Parathyroid adenoma (tissue), 2 donors: Measurements from ENCODE around the gene GABRR3.

Experiments
- H2AFZ ChIP-seq: fragments of 300-600 bp; sonication (generic); one replicate; pipeline ENCODE4 v1.7.0; 2017; ENCODE audit warnings: antibody characterized with exemption, mild to moderate bottlenecking
- H3K27ac ChIP-seq: fragments of 300-600 bp; sonication (generic); one replicate; pipeline ENCODE4 v1.7.0; 2017
- H3K27me3 ChIP-seq: fragments of 300-600 bp; sonication (generic); one replicate; pipeline ENCODE4 v1.7.0; 2017; ENCODE audit warnings: low read length; ENCODE audit not compliant: control insufficient read depth, insufficient read depth
- H3K36me3 ChIP-seq: fragments of 300-600 bp; sonication (generic); one replicate; pipeline ENCODE4 v1.7.0; 2017; ENCODE audit warnings: low read length; ENCODE audit not compliant: control insufficient read depth, insufficient read depth
- H3K4me1 ChIP-seq: fragments of 300-600 bp; sonication (generic); one replicate; pipeline ENCODE4 v1.7.0; 2017; ENCODE audit warnings: control low read depth
- H3K4me2 ChIP-seq: fragments of 300-600 bp; sonication (generic); one replicate; pipeline ENCODE4 v1.7.0; 2017; ENCODE audit warnings: low read length
- H3K4me3 ChIP-seq: fragments of 300-600 bp; sonication (generic); one replicate; pipeline ENCODE4 v1.7.0; 2017; ENCODE audit warnings: low read depth, low read length
- H3K79me2 ChIP-seq: fragments of 300-600 bp; sonication (generic); one replicate; pipeline ENCODE4 v1.7.0; 2017; ENCODE audit warnings: control low read depth
- H3K9ac ChIP-seq: fragments of 300-600 bp; sonication (generic); one replicate; pipeline ENCODE4 v1.7.0; 2017; ENCODE audit warnings: mild to moderate bottlenecking
- H3K9me3 ChIP-seq: fragments of 300-600 bp; sonication (generic); one replicate; pipeline ENCODE4 v1.7.0; 2017; ENCODE audit warnings: low read length; ENCODE audit not compliant: control insufficient read depth
- CTCF ChIP-seq: fragments of 300-600 bp; sonication (generic); IDR thresholded peaks from one replicate; pipeline ENCODE4 v1.7.0; 2017; ENCODE audit warnings: antibody characterized with exemption, mild to moderate bottlenecking
- donor health status: primary hyperparathyroidism.

Gene GABRR3

GRCh38 chr3:97994328-97994945, 40.7 kb downstream of the GABRR3 start:
- no peak overlapping the region for H3K9ac ChIP-seq
- no peak overlapping the region for H3K27ac ChIP-seq
- no peaks in the 10 kb centered on the region for H3K4me1 ChIP-seq
- no peak overlapping the region for H3K4me2 ChIP-seq
- H3K79me2 ChIP-seq = no peaks in the 10 kb centered on the region
- no peaks in the 10 kb centered on the region for H3K9me3 ChIP-seq
- TF ChIP-seq CTCF = no peak
- H3K27me3 ChIP-seq = no peaks in the 10 kb centered on the region
- H3K36me3 ChIP-seq = no peaks in the 10 kb centered on the region
- no peak overlapping the region for H2AFZ ChIP-seq
- no peak overlapping the region for H3K4me3 ChIP-seq

GRCh38 chr3:97993526-97993925, 41.6 kb downstream of the GABRR3 start:
- no peak overlapping the region for H2AFZ ChIP-seq
- no peak overlapping the region for H3K4me2 ChIP-seq
- no peaks in the 10 kb centered on the region for H3K27me3 ChIP-seq
- H3K36me3 ChIP-seq = no peaks in the 10 kb centered on the region
- no peak overlapping the region for H3K9ac ChIP-seq
- no peak overlapping the region for H3K27ac ChIP-seq
- H3K4me1 ChIP-seq = no peaks in the 10 kb centered on the region
- H3K9me3 ChIP-seq = no peaks in the 10 kb centered on the region
- H3K4me3 ChIP-seq = no peak overlapping the region
- no peaks in the 10 kb centered on the region for H3K79me2 ChIP-seq
- no peak for TF ChIP-seq CTCF

- Histone ChIP-seq H3K4me2 (no peak overlapping the region), H3K9me3 (no peaks in the 10 kb centered on the region), H3K27me3 (no peaks in the 10 kb centered on the region), H3K79me2 (no peaks in the 10 kb centered on the region), H3K27ac (no peak overlapping the region), H3K36me3 (no peaks in the 10 kb centered on the region), H3K4me1 (no peaks in the 10 kb centered on the region), H2AFZ (no peak overlapping the region), H3K4me3 (no peak overlapping the region), H3K9ac (no peak overlapping the region)
- no peak for TF ChIP-seq CTCF
These were observed 42.5 kb downstream of the GABRR3 start for GRCh38 chr3:97992547-97993173.

GRCh38 chr3:97991293-97991682, 43.8 kb downstream of the GABRR3 start:
- Histone ChIP-seq H3K79me2 (no peaks in the 10 kb centered on the region), H3K27me3 (no peaks in the 10 kb centered on the region), H3K27ac (no peak overlapping the region), H3K9me3 (no peaks in the 10 kb centered on the region), H3K4me3 (no peak overlapping the region), H3K4me2 (no peak overlapping the region), H2AFZ (peak overlapping the region; percentile 21), H3K9ac (no peak overlapping the region), H3K4me1 (no peaks in the 10 kb centered on the region), H3K36me3 (no peaks in the 10 kb centered on the region)
- no peak for TF ChIP-seq CTCF
